ENCODE measurements around the gene RANGAP1.

RANGAP1 gene

DNA sequence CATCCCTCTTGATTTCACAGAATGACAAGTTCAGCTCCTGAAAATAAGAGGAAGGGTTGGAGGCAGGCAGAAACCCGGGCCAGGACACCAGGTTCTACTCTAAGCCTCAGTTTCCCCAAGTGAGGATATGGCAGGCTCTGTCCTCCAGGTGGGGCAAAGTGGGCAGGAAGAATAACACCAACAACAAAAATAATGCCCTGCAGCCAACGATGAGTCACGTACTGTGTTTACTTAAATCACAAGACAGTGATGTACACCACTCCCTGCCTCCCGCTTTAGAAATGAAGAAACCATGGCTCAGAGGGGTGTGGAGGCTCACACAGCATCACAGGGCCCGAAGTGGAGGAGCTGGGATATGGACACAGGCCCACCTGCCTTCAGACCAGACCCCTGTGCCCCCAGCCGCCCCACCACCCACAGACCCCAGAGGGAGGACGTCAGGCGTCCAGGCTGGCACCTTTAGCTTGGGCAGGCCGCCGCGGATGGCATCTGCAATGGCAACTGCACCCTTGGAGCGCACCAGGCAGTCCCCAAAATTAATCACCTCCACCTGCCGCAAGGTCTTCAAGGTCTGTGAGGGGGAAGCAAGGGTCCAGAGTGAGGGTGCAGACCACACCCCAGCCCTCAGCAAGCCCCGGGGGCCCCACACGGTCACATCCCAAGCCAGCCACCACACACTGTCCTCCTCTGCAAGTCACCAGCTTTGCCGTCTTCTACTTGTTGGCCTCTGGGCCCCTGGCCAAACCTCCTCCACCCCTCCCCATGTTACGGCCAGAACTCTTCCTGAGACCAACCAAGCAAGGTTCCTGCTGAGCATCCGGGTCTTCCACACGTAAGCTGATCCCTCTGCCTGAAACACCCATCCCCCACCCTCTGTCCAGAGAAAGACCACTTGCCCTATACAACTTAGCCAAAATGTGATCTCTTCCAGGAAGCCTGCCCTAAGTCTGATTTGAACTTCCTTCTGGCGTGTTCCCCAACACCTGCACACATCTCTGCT lies 29.4 kb downstream of the RANGAP1 start:
- no peak for DNase-seq

GRCh38 chr22:41254230-41254629 lies 31.8 kb downstream of the RANGAP1 start:
- no peak for DNase-seq

DNA sequence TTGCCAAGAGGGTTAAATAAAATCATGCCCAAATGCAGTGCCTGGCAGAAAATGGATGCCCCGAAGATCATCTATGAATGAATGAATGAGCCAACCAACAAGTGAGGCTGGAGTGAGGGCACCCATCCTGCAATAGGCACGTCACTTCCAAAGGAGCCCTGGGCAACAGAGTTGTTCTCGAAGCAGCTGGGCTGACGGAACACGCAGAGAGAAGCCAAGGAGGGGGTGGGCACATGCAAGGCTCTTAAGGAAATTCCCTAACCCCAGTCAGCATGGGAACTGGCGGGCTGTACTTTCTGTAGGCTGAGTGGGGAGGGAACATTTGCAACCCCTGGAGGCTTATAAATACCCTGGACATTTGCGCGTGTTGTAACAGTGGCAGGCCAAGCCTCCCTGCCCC lies 33.6 kb downstream of the RANGAP1 start:
- DNase-seq = no peak

DNA sequence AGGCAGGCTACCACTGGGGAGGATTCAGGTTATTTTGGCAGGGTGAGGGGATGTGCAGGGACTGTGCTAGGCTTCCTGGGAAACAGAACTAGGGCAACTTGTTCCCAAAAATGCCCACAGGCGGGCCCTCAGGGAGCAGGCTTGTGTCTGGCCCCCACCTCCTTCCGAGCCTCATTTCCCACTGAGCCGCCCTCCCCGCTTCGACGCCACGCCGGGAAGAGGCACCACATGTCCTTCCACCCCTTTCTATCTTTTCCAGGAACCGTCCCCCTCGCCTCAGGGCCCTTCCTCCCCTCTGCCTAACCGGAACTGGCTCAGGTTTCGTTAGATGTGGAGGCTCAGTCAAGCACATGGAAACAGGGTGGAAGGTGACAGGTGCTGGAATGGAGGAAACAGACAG lies 35.9 kb downstream of the RANGAP1 start:
- DNase-seq = no peak

DNA sequence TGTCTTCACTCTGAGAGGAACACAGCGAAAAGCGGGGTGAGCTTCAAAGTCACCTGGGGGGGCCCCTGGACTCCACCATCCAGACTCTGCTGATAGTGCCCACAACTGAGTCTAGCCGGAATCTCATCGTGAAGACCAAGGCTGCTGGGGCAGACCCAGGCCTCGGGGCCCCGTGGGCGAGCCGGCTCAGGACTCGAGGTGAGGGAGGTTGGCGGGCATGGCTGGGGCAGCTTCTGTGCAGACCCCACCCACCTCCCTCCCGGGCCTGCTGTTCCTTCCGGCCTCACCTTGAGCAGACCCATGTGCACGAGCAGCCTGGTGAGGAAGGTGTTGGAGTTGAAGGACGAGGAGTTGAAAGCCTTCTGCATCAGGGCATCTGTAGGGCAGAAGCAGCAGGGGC lies 36.5 kb downstream of the RANGAP1 start:
- no peak for DNase-seq

DNA sequence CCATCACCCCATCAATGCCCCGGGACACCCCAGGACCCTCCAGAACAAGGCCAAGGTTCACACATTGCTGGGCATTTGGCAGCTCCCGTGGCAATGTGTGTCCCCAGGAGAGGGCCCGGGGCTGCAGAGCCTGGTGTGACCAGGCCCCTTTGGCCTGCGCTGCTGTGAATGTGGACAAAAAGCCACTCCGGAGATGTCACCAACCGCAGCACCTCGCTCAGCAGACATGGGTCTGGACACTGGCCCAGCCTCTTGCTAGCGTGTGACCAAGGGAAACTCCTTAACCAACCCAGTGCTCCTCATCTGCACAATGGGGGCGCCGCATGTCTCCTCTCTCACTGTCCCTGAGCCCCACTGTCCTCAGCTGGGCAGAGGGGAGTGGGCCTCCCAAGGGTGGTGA lies 37.2 kb downstream of the RANGAP1 start:
- no peak for DNase-seq

DNA sequence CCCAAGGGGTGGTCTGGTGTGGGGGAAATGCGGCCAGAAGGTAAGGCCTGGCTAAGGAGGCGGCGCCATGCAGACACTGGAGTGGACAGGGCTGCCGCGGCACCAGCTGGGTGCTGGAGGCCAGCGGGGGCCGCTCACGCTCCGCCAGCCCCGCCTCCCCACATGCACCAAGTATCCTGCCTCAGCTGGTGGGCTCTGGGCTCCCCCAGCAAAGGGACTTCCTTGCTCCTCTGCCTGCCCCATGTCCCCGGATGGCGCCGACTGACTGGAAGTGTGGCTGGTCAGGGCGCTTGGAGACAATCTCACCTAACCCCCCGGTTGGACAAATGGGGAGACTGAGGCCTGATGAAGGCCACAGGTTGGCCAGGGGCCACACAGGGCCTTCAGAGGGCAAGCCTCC lies 37.7 kb downstream of the RANGAP1 start:
- DNase-seq = no peak

GRCh38 chr22:41247703-41248102 lies 38.3 kb downstream of the RANGAP1 start:
- DNase-seq = no peak

DNA sequence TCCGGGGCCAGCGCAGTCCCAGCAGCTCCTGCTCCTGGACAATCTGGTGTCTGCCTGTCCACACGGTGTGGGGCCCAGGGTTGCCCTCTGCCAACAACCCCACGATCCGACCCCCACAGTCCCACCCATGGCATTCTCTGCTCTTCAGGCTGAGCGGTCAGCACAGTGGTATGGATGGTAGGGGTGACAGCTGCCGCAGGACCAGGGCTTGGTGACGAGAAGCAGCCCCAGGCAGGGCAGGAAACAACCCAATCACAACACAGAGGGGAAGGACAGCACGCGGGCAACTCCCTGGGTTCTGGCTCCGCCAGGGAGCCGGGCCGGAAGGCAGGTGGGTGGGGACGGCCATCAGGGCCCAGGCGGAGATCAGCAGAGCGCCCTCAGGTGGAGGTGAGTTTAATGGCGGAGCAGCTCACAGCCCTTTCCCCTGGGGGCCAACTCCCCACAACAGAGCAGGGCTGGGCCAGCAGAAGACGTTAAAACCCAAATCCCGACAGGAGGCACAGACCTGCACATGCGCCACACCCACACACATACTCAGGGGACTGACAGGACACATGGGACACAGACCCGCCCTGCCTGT lies 40.0 kb downstream of the RANGAP1 start:
- no peak for DNase-seq

DNA sequence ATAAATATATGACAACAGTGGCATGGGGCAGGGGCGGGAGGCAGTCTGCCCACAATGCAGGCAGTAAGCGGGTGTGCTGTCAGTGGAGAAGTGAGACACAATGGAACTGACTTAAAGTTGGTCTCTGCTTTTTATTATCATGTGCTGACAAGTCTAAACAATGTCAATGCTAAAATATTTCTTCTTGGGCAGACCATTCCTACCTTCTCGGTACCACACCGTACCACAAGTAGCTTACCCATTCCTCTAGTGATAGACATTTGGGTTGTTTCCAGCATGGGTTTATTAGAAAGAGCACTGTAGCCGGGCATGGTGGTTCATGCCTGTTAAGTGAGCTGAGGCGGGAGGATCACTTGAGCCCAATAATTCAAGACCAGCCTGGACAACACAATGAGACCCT lies 42.6 kb downstream of the RANGAP1 start:
- no peak for DNase-seq

DNA sequence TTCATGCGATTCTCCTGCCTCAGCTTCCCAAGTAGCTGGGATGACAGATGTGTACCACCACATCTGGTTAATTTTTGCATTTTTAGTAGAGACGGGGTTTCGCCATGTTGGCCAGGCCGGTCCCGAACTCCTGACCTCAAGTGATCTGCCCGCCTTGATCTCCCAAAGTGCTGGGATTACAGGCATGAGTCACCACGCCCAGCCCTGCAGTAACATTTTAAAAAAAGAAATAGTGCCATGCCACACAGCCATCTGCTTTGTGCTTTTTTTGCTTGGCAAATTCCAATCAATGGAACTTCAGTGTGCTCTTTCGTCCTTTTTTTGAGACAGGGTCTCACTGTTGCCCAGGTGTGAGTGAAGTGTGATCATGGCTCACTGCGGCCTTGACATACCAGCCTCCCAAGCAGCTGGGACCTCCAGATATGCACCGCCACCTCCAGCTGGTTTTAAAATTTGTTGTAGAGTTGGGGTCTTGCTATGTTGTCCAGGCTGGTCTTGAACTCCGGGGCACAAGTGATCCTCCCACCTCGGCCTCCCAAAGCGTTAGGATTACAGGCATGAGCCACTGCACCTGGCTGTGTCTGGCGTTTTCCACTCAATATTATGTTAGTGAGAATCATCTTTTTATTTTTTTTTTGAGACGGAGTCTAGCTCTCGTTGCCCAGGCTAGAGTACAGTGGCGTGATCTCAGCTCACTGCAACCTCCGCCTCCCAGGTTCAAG lies 43.4 kb downstream of the RANGAP1 start:
- DNase-seq = peak; percentile 44

- no peak for DNase-seq
Observed at GRCh38 chr22:41241133-41241676, 44.8 kb downstream of the RANGAP1 start.

DNA sequence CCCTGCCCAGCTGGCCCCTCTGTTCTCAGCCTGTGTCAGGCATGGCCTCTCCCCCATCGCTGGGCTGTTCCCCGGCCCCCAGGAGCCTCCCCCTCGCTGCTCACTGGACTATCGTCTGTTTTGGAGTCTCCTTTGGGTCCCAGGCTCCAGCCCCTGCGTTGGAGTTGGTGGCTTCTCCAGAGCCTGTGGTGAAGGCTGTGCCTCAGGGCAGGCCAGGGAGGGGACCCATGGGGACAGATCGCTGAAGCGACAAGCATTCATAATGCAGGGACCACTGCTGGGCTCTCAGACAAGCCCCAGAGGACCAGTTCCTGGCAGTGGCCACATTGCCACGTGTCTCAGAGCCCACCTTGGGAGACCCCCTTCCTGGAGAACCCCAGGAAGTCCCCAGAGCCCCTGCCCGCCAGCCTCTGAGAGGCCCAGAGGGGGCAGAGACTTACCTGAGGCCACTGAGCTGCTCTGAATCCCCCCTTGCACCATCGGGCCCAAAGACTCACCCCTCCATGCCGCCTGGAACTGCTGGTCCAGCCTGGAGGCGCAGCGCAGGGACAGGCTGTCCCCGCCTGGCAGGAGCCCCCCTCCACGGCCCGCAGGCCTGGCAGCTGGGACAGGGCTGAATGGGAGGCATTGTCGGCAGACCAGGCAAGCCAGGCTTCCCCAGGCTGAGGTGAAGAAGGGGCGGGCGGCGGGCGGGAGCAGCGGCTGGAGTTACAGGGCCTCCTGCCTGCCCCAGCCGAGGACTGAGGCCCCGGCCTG lies 45.4 kb downstream of the RANGAP1 start, which contains the start of gene CHADL:
Gene CHADL (minus strand): TSS at position 555 of the 756 bp plus-strand sequence. CDS start 50 bp downstream, at position 505.
- no peak for DNase-seq

GRCh38 chr22:41239443-41240128 lies 46.4 kb downstream of the RANGAP1 start:
- DNase-seq = no peak

- DNase-seq = no peak
Observed at GRCh38 chr22:41238570-41239442, 47.2 kb downstream of the RANGAP1 start.

DNA sequence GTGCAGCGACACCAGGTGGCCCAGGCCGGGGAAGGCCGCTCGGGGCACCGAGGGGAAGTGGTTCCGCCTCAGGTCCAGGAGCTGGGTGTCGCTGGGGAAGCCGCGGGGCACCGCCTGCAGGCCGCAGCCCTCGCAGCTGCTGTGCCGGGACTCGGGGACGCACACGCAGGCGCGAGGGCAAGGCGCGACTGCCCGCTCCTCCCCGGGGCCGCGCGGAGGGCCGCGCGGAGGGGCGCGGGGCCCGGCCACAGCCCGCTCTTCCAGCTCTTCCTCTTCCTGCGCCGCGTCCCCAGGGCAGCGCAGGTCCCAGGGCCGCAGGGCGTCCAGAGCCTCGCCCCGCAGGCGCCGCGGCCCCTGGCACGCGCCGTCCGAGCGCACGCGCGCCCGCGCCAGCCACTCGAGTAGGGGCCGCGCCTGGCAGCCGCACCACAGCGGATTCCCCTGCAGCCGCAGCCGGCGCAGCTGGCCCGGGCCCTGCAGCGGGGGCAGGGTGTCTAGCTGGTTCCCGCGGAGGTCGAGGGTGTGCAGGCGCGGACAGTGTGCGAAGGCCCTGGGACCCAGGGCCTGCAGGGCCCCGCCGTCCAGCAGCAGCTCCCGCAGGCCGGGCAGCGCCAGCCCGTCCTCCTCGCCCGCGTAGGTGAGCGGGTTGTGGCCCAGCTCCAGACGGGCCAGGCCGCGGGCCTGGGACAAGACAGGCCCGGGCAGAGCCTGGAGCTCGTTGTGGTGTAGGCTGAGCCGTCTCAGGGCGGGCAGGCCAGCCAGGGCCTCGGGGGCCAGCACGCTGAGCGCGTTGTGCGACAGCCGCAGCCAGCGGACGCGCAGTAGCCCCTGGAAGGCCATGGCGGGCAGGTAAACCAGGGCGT lies 48.0 kb downstream of the RANGAP1 start:
- DNase-seq = peak; percentile 73

- no peak for DNase-seq
Observed at GRCh38 chr22:41237036-41237706, 48.8 kb downstream of the RANGAP1 start.

- DNase-seq = no peak
Observed at GRCh38 chr22:41234815-41235695, 50.9 kb downstream of the RANGAP1 start.

Data from MV-4-11 (cell line).